HL-60 (cell line): Measurements from ENCODE around the gene OPTC.

Experiments used
- CTCF ChIP-seq: IDR thresholded peaks from one replicate; pipeline ENCODE4 v1.5.1; 2011; ENCODE audit warnings: low read length, control low read depth, inconsistent platforms; ENCODE audit not compliant: insufficient read depth
- GABPA ChIP-seq: IDR thresholded peaks from 2 replicates; pipeline ENCODE4 v1.6.1; 2012; ENCODE audit warnings: low read depth
- POLR2AphosphoS5 ChIP-seq: IDR thresholded peaks from 2 replicates; pipeline ENCODE4 v1.6.1; 2012; ENCODE audit warnings: low read depth
- REST ChIP-seq: IDR thresholded peaks from 2 replicates; pipeline ENCODE4 v1.6.1; 2012; ENCODE audit warnings: low read depth; ENCODE audit not compliant: insufficient replicate concordance

- TF ChIP-seq CTCF (no peak), GABPA (no peak), POLR2AphosphoS5 (no peak), REST (no peak)
These were observed 62.3 kb downstream of the OPTC start for GRCh38 chr1:203556047-203556851.
